ENCODE measurements around the gene KAZN.
A peak's percentile ranks its signal among the peaks of the same experiment; 100 is the strongest.

- TF ChIP-seq EZH2phosphoT487 (IDR thresholded peaks at IDR 0.05; ENCODE audit: borderline replicate concordance, low read length) (no peak), CTCF (IDR thresholded peaks at IDR 0.05; ENCODE audit: low read depth, low read length, poor library complexity, severe bottlenecking) (peak; percentile 50)
These were observed 206.1 kb downstream of the KAZN start for GRCh38 chr1:14804626-14805025.
